Stimulated activated CD4-positive, alpha-beta T cell treated with anti-CD3 and anti-CD28 coated beads, Interleukin-4, amount 100 ng/mL, for 1 hour (primary cell): ENCODE data around the gene ZNF22.

Experiments used
- DNase-seq: peaks from one replicate; pipeline ENCODE4 v3.0.0-alpha.2; 2020

The ZNF22 gene

GRCh38 chr10:45035673-45036072 lies 35.0 kb downstream of the ZNF22 start:
- no peak for DNase-seq

GRCh38 chr10:45040921-45041542 lies 40.3 kb downstream of the ZNF22 start:
- no peak for DNase-seq

- DNase-seq = no peak
Measured at GRCh38 chr10:45044290-45044689, 43.6 kb downstream of the ZNF22 start.

GRCh38 chr10:45050551-45051235 lies 50.0 kb downstream of the ZNF22 start:
- no peak for DNase-seq

- no peak for DNase-seq
Measured at GRCh38 chr10:45052700-45053099, 52.0 kb downstream of the ZNF22 start.

GRCh38 chr10:45053569-45054100 lies 52.9 kb downstream of the ZNF22 start:
- no peak for DNase-seq
